GM19351 (cell line): ENCODE results near the gene POPDC2.
A peak's percentile ranks its signal among the peaks of the same experiment; 100 is the strongest.

Experiments used
- ATAC-seq: cut with Tn5 transposase; IDR thresholded peaks from one replicate; pipeline ENCODE4 v1.9.1; 2021; ENCODE audit warnings: mild to moderate bottlenecking, moderate library complexity; ENCODE audit not compliant: unreplicated experiment

POPDC2 gene

DNA sequence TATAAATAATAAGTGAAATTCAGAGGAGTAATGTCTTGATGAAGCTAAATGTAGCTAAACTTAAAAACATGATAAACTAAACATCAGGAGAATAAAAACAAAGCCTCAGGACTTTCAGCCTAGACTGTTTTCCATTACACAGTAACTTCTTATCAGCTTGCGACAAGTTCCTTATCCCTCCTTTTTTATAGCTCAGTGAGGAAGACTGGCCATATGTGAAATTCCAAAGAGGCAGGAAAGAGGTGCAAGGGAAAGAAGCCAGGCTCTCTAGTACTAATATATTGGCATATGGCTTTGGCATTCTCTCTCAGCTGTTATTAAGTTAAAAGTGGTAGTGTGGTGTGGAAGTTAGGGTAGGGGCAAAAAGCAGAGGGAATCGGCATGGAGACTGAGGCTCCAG lies 12.4 kb upstream of the POPDC2 start:
- ATAC-seq, result no peak

GRCh38 chr3:119669906-119670570 lies 9.6 kb upstream of the POPDC2 start:
- ATAC-seq, result no peak

DNA sequence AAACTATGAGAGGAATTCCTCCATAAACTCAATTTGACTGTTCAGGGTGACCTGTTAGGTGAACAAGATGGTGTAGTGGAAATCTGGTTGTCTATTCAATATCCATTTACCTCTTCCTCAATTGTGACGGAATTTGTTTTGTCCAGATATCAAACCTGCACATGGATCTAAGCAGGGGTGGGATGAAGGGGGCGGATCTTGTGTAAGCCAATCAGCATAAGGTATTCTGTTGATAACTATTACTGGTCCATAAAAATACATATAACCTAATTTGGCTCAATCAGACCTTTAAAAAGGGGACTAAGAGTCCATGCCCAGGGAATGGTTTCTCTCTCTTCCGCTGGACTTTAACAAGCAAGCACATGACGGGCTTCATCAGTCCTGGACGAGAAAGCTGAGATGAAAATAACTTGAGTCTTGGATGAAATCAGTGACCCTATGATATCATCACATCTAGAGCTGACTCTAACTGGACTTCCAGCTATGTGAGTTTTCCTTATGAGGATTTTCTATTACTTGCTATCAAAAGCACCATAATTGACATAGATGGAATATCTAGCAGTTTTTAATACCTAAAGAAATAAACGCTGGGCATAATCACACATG lies 5.7 kb upstream of the POPDC2 start:
- ATAC-seq, result no peak

DNA sequence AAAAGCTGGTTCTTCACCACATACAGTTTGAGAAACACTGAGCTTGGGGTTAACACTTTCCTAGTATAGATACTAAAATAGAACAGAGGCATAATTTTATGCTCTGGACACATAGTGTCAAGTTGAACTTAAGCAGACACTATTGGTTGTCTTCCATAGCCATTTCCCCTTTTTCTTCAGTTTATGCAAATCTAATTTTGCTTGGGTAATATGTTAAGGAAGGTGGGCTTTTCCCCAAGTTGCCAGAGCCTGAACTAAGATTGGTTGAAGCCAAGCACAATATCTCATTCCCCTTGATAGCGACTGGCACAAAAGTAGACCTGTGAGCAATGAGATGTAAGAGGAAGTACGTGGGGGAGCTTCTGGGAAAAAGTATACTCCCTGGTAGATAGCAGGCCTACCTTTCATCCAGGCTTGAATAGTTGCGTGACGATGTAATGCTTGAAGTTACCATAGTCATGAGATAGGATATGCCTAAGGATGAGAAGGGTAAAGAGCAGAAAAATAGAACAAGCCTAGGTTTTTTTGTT lies 4.5 kb upstream of the POPDC2 start:
- ATAC-seq, result peak; percentile 34

DNA sequence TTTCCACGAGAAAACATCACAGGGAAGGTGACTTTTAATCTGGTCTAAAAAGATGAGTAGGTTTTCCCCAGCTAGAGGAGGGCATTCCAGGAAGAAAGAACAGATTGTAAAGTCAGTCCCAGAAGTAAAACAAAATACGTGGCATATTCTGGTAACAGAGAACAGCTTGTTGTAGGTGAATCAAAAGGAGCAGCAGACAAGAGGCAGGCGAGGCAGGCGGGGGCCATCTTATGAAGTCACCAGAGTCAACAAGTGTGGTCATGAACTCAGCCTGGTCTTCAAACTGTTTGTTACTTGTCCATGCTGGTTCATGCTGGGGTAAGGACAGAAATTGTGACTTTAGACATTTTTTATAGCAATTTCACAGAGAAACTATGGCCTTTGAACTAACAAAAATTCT lies 4.0 kb upstream of the POPDC2 start:
- ATAC-seq, result no peak

DNA sequence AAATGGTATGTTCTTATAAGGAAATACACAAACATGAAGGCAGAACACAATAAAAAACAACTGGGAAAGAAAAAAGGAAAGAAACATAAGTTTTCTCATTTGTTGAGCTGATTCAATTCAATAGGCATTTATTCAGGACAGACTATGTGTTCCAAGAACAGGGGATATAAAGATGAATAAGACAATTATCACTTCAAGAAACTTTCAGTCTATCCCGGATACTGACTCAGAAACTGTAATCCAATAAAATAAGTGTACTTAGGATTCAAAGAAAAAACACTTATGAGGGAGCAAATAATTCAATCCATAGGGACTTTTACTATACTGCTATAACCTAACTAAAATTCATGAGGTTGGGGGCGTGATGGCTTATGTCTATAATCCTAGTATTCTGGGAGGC lies 3.5 kb upstream of the POPDC2 start:
- ATAC-seq, result no peak

DNA sequence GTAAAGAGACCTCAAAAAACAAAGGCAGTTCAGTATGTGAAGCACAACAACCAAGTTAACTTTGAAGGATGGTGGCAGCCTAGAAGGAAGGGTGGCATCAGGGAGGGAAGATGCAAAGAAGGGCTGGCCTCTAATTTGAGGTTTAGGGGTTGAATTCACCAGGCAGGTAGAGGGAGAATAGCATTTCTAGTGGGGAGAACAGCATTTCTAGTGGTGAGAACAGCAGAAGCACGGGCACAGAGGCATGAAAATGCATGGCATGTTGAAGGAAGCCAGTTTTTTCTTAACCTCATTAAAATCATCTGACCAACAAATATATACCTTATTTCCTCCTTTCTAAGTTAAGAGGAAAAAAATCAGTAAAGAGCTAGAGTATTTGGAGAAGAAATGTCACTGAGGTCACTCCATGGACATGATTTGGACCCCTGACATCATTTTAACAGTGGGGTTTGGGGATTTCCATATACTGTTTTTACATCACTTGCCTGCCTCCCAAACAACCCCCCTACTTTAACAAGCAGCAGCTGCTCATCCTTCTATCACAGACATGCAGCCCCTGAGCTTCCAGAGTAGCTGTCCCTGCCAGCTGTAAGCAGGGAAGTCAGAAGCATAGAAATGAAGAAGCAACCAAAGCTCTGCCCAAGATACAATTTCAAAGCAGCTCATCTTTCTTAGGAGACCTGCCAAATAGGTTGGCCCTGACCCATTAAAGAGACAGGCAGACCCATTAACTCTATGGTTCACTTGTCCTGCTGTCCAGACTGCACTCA lies 2.4 kb upstream of the POPDC2 start:
- no peak for ATAC-seq

DNA sequence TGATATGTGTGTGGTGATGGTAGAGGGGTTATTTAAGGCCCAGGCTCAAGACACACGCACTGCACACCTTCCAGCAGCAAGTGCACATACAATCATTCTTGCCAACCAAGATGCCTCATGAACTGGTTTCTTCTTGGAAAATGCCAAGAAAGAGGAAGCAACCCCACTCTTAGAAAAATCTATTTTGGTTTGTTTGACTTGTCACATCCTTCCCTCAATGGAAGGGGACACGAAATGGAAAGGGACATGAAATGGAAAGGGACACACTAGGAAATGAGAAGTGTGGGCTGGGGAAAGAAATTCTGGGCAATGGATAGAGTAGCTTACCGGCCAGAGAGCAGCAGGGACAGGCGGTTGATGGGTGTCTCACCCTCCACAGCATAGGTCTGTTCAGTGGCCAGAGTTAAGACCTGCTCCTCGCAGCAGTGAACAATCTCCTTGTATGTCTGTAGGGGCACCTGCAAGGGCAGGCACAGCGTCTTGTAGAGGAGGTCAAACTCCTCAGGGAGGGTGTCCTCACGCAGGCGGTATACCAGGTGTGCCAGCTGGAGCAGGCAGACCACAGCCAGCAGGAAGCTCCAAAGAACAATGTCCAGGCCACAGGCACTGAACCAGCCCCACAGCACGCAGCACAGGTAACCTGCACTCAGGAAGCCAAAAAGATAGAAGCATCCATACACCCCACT lies 640 bp downstream of the POPDC2 start:
- no peak for ATAC-seq

GRCh38 chr3:119658994-119659393 lies 1.4 kb downstream of the POPDC2 start:
- no peak for ATAC-seq

DNA sequence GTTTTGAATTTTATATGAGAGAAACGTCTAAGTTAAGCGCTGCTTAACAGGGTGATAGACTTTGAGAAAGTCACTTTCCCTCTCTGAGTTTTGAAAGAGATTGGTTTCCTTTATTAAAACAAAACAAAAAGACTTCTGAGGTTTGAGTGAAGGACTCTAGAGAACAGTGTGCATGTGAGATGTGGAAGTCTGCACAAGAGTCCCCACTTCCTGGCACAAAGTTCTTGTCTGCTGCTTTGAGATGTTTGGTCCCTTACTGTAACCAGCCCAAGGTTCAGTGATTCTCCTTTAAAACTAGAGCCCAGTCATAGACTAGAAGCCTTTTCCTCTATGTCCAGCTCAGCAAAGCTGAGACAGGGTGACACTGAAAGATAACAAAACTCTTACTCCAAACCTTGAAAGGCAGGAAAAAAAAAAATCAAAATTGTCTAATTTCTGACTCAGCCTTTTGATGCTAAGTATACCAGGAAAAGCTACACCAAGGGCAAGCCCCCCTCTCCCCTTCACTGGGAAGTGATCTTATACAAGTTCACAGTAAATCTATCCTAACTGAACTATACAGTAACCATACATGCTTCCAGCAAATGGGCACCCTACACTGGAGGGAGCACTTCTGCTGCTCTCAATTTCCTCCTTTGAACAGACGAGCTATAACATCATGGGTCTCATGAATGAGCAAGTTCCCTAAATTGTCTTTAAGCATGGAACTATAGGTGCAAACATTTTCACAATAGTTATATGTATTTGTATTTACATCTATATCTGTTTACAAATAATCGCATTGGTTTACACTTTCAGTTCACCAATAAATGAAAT lies 2.3 kb downstream of the POPDC2 start:
- no peak for ATAC-seq

GRCh38 chr3:119653876-119654275 lies 6.5 kb downstream of the POPDC2 start:
- no peak for ATAC-seq

DNA sequence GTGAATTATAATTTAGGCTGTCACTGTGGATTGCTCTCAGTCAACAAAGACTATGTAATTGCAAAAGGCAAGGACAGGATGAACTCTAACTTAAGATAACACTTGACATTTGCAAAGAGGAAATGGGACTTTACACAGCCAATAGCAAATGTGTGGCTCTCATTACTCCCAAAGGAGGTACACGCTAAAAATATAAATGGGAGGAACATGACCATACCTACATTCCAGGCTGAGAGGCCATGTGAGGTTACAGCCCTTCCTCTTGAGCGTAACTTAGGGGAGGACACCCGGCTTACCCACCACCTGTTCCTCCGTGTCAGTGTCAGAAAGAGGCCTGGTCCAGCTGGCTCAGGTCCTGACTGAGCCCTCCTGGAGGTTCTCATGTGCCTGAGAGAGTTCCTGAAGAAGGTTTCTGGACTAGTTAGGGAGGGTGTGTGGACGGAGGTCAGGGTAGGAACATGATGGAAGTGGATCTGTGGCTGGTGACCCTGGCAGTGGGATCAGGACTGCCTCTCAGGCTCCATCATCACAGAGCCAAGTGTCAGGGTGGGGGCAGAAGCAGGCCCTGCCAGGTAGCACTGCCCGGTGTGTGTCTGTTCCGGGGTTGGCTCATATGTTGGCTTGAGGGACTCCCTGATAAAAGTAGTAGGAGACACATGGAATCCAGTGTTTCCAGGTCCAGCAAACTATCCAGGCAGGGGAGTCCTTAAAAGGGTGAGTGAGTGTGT lies 7.9 kb downstream of the POPDC2 start:
- no peak for ATAC-seq

GRCh38 chr3:119649761-119650160 lies 10.6 kb downstream of the POPDC2 start:
- no peak for ATAC-seq

DNA sequence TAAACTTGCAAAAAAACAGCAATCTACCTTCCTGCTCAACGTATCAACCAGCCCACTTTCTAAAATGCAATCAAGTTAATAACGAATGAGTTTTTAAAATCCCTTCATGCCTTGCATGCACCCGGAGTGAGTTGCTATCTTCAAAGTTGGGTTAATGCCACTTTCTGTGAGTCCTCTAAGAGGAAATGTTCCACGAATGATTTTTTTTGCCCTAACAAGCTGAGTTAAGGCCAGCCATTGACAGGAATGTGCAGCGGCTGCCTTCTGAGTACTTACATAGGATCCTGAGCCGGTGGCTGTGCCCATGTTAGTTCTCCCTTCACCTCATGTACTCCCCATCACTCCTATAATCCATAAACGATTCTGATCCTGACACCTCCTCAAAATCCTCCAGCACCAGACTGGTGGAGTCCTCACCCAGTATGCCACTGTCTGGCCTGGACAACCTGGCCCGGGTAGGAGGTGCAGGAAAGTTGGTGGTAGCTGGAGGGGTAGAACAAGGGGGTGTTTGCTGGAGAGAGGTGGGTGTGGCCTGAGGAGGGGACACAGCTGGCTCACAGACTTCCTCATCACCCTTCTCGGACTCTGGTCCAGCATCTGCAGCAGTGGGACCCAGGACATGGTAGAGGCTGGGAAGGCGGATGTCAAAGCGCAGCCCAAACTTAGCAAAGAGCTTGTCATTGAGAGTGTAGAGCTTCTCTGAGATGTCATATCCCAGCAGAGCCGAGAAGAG lies 12.4 kb downstream of the POPDC2 start:
- ATAC-seq, result no peak

DNA sequence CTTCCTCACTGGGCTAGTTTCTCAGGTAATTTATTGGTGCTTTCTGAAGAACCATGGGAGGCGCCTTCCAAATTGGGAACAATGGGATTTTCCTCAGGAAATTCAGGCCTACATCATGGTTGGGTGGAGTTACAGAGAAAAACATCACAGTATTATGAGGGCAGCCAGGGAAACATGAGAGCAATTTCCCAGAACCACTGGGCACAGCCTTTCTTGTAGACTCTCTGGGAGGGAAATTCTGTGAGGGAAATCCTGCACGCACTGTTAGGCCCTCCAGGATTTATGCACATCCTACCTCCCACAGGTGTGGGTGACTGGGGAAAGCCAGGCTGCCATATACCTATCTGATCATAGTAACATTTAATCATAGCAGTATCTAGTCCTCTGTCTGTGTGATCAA lies 13.2 kb downstream of the POPDC2 start:
- no peak for ATAC-seq

DNA sequence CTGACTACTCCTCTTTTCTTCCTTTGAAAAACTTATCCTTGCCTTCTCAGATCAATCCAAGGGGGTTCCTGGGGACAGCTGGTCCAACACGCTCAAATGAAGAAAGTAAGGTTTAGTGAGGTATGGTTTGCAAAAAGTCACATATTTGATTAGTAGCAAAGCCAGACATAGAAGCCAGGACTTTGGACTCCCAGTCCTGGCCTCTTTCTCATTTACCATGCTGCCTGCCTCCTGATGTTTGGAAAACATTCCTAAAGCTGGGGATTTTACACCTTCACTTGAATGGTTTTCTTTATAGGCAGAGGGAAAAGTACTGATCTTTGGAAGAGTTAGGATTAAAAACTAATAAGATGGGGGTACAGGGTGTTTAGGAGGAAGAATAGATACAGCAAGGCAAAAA lies 14.6 kb downstream of the POPDC2 start:
- no peak for ATAC-seq

- ATAC-seq, result no peak
Observed at GRCh38 chr3:119644481-119644880, 15.9 kb downstream of the POPDC2 start.

GRCh38 chr3:119643528-119643927 lies 16.9 kb downstream of the POPDC2 start:
- ATAC-seq, result no peak

GRCh38 chr3:119642746-119643473 lies 17.5 kb downstream of the POPDC2 start:
- ATAC-seq, result no peak
